Esophagus squamous epithelium (tissue), 5 donors: ENCODE measurements around the gene SMPDL3A. TPM values are rescaled to one million over a fixed set of nuclear protein-coding genes. Genes with fewer than 3 reads are reported as not detected.

Experiments
- DNase-seq: peaks from one replicate; lab custom pipeline; 2025; lab: John Stamatoyannopoulos, UW
- H3K27ac ChIP-seq, 4 donors: fragments of 200-600 bp; sonication (generic); one replicate each; pipeline ENCODE4 v1.5.1; 2016 to 2019; ENCODE audit warnings: mild to moderate bottlenecking in 1 of 4
- H3K27me3 ChIP-seq, 4 donors: fragments of 200-600 bp; sonication (generic); 1 replicate in 3 of 4; 2 replicates in 1 of 4; pipeline versions ENCODE4 v1.5.1 to v1.6.0; 2017 to 2021; ENCODE audit warnings: antibody characterized with exemption in 1 of 4
- H3K36me3 ChIP-seq, 3 donors: fragments of 200-600 bp; sonication (generic); one replicate each; pipeline ENCODE4 v1.5.1; 2016 to 2019
- H3K4me1 ChIP-seq, 3 donors: fragments of 200-600 bp; sonication (generic); one replicate each; pipeline ENCODE4 v1.5.1; 2017 to 2019
- H3K4me3 ChIP-seq, 4 donors: fragments of 200-600 bp; sonication (generic); 1 replicate in 3 of 4; 2 replicates in 1 of 4; pipeline ENCODE4 v1.5.1; 2016 to 2019; ENCODE audit warnings: mild to moderate bottlenecking in 2 of 4, moderate library complexity in 1 of 4
- H3K9me3 ChIP-seq, 3 donors: fragments of 200-600 bp; sonication (generic); one replicate each; pipeline ENCODE4 v1.5.1; 2016 to 2019
- POLR2A ChIP-seq, 4 donors: fragments of 450-650 bp; IDR thresholded peaks; one replicate each; pipeline ENCODE4 v1.6.1; 2017; ENCODE audit warnings: antibody characterized with exemption in 4 of 4, mild to moderate bottlenecking in 4 of 4, moderate library complexity in 3 of 4
- whole genome bisulfite sequencing, 2 donors: methylation state at CpG; one replicate each; pipeline ENCODE4 v1.1.5; 2018; 5-methylcytosine and 5-hydroxymethylcytosine counted together
- intact Hi-C: fragments of 100-400 bp; cut with DNase I; formaldehyde crosslinking; loops from one replicate; pipeline ENCODE4 v1.15.0; 2022
- total RNA-seq, 4 donors: library from RNA; depleted of rRNA; stranded (reverse); fragments of >200 nt; gene quantifications; one replicate each; pipeline ENCODE4 v1.1.0, GENCODE V29; 2016
- TF ChIP-seq, protein P1 (sequence below), 6 experiments: fragments of 450-650 bp in 4 of 6; fragments of 200-600 bp in 2 of 6; sonication (generic) in 2 of 6; IDR thresholded peaks; one replicate each; pipeline ENCODE4 v1.5.1; 2016 to 2019; ENCODE audit warnings: antibody characterized with exemption in 6 of 6, mild to moderate bottlenecking in 4 of 6, moderate library complexity in 4 of 6
- donor health status: DM: yes; HTN: yes; CAD: no.

SMPDL3A gene
- total RNA-seq, 4 donors from 2014 or later: 15.4 to 21.7 (median 16.6) TPM

DNA sequence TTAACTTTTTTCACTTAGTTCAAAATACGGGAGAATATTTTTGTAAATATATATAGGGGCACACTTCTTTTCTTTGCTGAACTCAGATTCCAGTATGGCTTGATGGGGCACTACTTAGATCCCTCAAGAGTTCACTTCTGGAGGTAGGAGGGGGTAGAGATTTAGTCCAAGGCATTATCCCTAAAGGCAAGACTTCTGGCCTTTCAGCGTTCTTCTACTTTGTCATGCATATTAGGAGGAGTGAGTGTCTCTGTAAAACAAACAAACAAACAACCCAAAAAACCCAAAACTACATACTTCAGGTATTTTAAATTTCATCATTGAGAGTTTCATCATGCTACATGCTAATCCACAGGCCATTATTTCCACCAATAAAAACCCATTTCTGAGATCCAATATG lies 32.0 kb downstream of the SMPDL3A start:
- Histone ChIP-seq H3K4me1 (peaks cover 0 to 6% (median 0%) of the 10 kb centered on the region in 3 donors), H3K27ac (no peak overlapping the region), H3K9me3 (no peaks in the 10 kb centered on the region), H3K27me3 (no peaks in the 10 kb centered on the region), H3K36me3 (no peaks in the 10 kb centered on the region), H3K4me3 (no peak overlapping the region)
- intact Hi-C loops: no loop called here
- WGBS, 2 donors: 52 to 65% methylated on average over 2 of the region's 2 CpGs
- no peak for DNase-seq
- TF ChIP-seq, protein P1, sequence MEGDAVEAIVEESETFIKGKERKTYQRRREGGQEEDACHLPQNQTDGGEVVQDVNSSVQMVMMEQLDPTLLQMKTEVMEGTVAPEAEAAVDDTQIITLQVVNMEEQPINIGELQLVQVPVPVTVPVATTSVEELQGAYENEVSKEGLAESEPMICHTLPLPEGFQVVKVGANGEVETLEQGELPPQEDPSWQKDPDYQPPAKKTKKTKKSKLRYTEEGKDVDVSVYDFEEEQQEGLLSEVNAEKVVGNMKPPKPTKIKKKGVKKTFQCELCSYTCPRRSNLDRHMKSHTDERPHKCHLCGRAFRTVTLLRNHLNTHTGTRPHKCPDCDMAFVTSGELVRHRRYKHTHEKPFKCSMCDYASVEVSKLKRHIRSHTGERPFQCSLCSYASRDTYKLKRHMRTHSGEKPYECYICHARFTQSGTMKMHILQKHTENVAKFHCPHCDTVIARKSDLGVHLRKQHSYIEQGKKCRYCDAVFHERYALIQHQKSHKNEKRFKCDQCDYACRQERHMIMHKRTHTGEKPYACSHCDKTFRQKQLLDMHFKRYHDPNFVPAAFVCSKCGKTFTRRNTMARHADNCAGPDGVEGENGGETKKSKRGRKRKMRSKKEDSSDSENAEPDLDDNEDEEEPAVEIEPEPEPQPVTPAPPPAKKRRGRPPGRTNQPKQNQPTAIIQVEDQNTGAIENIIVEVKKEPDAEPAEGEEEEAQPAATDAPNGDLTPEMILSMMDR (IDR thresholded peaks at IDR 0.05): no peak
- TF ChIP-seq POLR2A (IDR thresholded peaks at IDR 0.05): no peak

DNA sequence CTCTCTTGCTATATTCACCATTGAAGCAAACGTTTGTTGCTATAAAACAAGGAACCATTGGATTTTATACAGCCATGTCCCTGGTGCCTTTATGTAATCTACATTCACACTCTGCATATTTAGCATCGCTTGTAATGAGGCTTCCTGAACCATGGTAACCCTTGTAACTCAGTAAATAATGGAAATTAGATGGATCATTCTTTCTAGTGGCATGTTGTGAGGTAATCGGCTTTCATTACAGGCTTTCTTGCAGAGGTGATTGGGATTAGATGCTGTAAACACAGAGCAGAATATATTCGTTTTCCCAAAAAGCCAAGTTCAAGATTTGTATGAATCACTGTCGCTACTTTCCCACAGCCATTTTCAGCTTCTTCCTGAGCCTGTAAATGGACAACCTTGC lies 36.1 kb downstream of the SMPDL3A start:
- H3K36me3 ChIP-seq: no peaks in the 10 kb centered on the region
- no peak overlapping the region for H3K27ac ChIP-seq
- no peaks in the 10 kb centered on the region for H3K27me3 ChIP-seq
- TF ChIP-seq, protein P1 (IDR thresholded peaks at IDR 0.05): no peak
- TF ChIP-seq POLR2A (IDR thresholded peaks at IDR 0.05): no peak
- WGBS, 2 donors: 48 to 61% methylated on average over 5 of the region's 5 CpGs
- intact Hi-C loops: no loop called here
- no peaks in the 10 kb centered on the region for H3K4me1 ChIP-seq
- H3K9me3 ChIP-seq: no peaks in the 10 kb centered on the region
- H3K4me3 ChIP-seq: no peak overlapping the region
- no peak for DNase-seq

DNA sequence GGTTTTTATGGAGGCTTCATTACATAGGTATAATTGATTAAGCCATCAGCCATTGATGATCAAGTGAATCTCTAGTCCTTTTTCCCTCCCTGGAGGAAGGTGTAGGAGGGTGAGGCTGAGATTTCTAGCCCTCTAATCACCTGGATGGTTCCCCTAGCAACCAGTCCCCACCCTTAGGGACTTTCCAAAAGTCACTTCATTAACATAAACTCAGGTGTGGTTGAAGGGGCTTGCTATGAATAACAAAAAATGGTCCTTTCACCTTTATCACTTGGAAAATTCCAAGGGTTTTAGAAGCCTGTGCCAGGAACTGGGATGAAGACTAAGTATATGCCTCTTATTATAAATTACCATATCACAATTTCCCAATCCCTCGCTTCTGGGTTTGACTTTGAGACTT lies 40.4 kb downstream of the SMPDL3A start:
- Histone ChIP-seq H3K4me3 (no peak overlapping the region), H3K4me1 (no peaks in the 10 kb centered on the region), H3K9me3 (no peaks in the 10 kb centered on the region), H3K27me3 (no peaks in the 10 kb centered on the region), H3K27ac (no peak overlapping the region), H3K36me3 (no peaks in the 10 kb centered on the region)
- TF ChIP-seq, protein P1 (IDR thresholded peaks at IDR 0.05): no peak
- no peak for TF ChIP-seq POLR2A (IDR thresholded peaks at IDR 0.05)
- WGBS, 2 donors: 58 to 79% methylated on average over 1 of the region's 1 CpG
- intact Hi-C loops: no loop called here
- DNase-seq: no peak

DNA sequence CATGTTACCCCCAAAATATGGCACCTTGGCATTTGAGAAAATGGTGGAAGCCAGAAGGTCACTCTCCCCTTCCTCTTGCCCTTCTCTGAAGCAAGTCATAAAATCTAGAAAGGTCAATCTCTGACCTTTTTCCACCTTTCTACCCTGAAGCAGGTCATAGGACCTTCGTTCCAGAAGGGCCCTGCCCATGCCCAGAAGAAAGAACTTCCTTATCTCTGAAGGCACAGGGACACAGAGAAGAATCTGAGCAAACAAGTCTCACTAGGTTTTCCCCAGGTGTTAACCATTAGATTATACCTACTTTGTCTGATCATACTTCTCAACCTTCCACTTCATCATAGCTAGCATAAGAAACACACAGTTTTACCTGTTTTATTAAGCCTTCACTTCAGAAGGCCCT lies 42.5 kb downstream of the SMPDL3A start:
- H3K27ac ChIP-seq: no peak overlapping the region
- no peaks in the 10 kb centered on the region for H3K36me3 ChIP-seq
- H3K4me3 ChIP-seq: no peak overlapping the region
- no peaks in the 10 kb centered on the region for H3K27me3 ChIP-seq
- whole genome bisulfite sequencing, 2 donors: 89% methylated on average over 1 of the region's 1 CpG; no CpG with 5 or more reads in 1 of the 2 donors
- H3K4me1 ChIP-seq: no peaks in the 10 kb centered on the region
- intact Hi-C loops: no loop called here
- DNase-seq: no peak
- TF ChIP-seq POLR2A (IDR thresholded peaks at IDR 0.05): no peak
- TF ChIP-seq, protein P1 (IDR thresholded peaks at IDR 0.05): no peak
- no peaks in the 10 kb centered on the region for H3K9me3 ChIP-seq

DNA sequence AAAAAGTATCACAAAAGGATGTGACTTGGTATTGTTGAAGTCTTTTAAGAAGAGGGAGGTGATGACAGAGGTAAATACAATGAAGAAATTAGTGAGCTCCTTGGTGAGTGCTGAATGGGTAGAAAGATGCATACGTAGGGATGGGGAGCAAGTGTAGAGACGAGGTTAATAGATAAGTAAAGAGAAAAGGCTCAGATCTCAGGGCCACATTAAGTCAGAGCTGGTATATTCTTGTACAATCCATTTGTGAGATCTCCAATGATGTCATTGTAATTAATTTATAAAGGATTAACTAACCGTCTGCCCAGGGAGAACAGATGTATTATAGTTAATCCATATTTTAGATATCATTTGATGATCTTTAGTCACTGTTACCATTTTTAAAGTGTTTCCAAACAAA lies 43.4 kb downstream of the SMPDL3A start:
- H3K27ac ChIP-seq: no peak overlapping the region
- no peaks in the 10 kb centered on the region for H3K4me1 ChIP-seq
- intact Hi-C loops: no loop called here
- WGBS, 2 donors: 58% methylated on average over 3 of the region's 3 CpGs
- no peaks in the 10 kb centered on the region for H3K27me3 ChIP-seq
- no peaks in the 10 kb centered on the region for H3K36me3 ChIP-seq
- TF ChIP-seq, protein P1 (IDR thresholded peaks at IDR 0.05): no peak
- no peak for TF ChIP-seq POLR2A (IDR thresholded peaks at IDR 0.05)
- H3K9me3 ChIP-seq: no peaks in the 10 kb centered on the region
- no peak for DNase-seq
- no peak overlapping the region for H3K4me3 ChIP-seq
